HepG2 (cell line): ENCODE results near the gene MTREX. TPM values are rescaled to one million over a fixed set of nuclear protein-coding genes. Genes with fewer than 3 reads are reported as not detected.

ENCODE experiments used
- AKNA ChIP-seq: sonication (generic); formaldehyde crosslinking; IDR thresholded peaks from 2 replicates; pipeline ENCODE4 v1.4.0; 2020; ENCODE audit warnings: missing genetic modification reagents, borderline replicate concordance
- BHLHE40 ChIP-seq: IDR thresholded peaks from 2 replicates; pipeline ENCODE4 v1.6.1; 2011; ENCODE audit warnings: low read length, improper control_type of control experiment
- DNMT3B ChIP-seq: conservative IDR thresholded peaks from 2 replicates; pipeline ENCODE4 v1.6.1; 2016; ENCODE audit warnings: missing biosample characterization, control low read depth
- EEA1 ChIP-seq: sonication (generic); formaldehyde crosslinking; IDR thresholded peaks from 2 replicates; pipeline ENCODE4 v1.5.1; 2020; ENCODE audit warnings: mild to moderate bottlenecking, missing genetic modification reagents, borderline replicate concordance
- ETV5 ChIP-seq: IDR thresholded peaks from 2 replicates; pipeline ENCODE4 v1.6.1; 2018; ENCODE audit warnings: missing biosample characterization, missing genetic modification reagents, inconsistent platforms, borderline replicate concordance
- GABPA ChIP-seq, 2 experiments: IDR thresholded peaks; 2 replicates each; pipeline ENCODE4 v1.6.1; 2011 to 2016; ENCODE audit warnings: low read depth in 2 of 2, low read length in 1 of 2, missing biosample characterization in 1 of 2, missing genetic modification characterization in 1 of 2
- GTF2F1 ChIP-seq: fragments of 150-350 bp; IDR thresholded peaks from 2 replicates; pipeline ENCODE4 v1.6.1; 2014; ENCODE audit warnings: low read length
- HMGXB4 ChIP-seq, 2 experiments: sonication (generic) in 1 of 2; formaldehyde crosslinking in 1 of 2; IDR thresholded peaks; 2 replicates each; pipeline versions ENCODE4 v1.4.0 to v1.6.1; 2018 to 2020; ENCODE audit warnings: missing genetic modification reagents in 2 of 2, borderline replicate concordance in 1 of 2, low read depth in 1 of 2, mild to moderate bottlenecking in 1 of 2, missing biosample characterization in 1 of 2
- JUN ChIP-seq: sonication (generic); formaldehyde crosslinking; IDR thresholded peaks from 2 replicates; pipeline ENCODE4 v1.4.0; 2020; ENCODE audit warnings: mild to moderate bottlenecking, missing genetic modification reagents
- KAT7 ChIP-seq: IDR thresholded peaks from 2 replicates; pipeline ENCODE4 v1.6.1; 2018; ENCODE audit warnings: borderline replicate concordance, missing compliant biosample characterization
- KMT2B ChIP-seq: IDR thresholded peaks from 2 replicates; pipeline ENCODE4 v1.6.1; 2016; ENCODE audit warnings: missing genetic modification reagents, missing compliant biosample characterization
- NCOR1 ChIP-seq: fragments of 200-600 bp; sonication (generic); IDR thresholded peaks from 2 replicates; pipeline ENCODE4 v1.7.0; 2017; ENCODE audit warnings: antibody characterized with exemption, low read length, borderline replicate concordance
- RAD21 ChIP-seq: fragments of 450-650 bp; formaldehyde crosslinking; IDR thresholded peaks from 2 replicates; pipeline ENCODE4 v1.5.0; 2020; ENCODE audit warnings: mild to moderate bottlenecking
- RBFOX2 ChIP-seq: fragments of 200-400 bp; formaldehyde crosslinking; IDR thresholded peaks from 2 replicates; pipeline ENCODE4 v1.6.1; 2017; ENCODE audit warnings: low read depth, mild to moderate bottlenecking, low read length
- RELA ChIP-seq: sonication (generic); formaldehyde crosslinking; IDR thresholded peaks from 2 replicates; pipeline ENCODE4 v1.4.0; 2020; ENCODE audit warnings: missing genetic modification reagents
- SMYD3 ChIP-seq: sonication (generic); formaldehyde crosslinking; IDR thresholded peaks from 2 replicates; pipeline ENCODE4 v1.8.1; 2023; ENCODE audit warnings: mild to moderate bottlenecking, missing genetic modification reagents
- TMF1 ChIP-seq: sonication (generic); formaldehyde crosslinking; IDR thresholded peaks from 2 replicates; pipeline ENCODE4 v1.8.1; 2022; ENCODE audit warnings: low read depth, missing genetic modification reagents
- U2AF1 ChIP-seq: fragments of 200-400 bp; formaldehyde crosslinking; optimal IDR thresholded peaks from 2 replicates; pipeline ENCODE3; 2017; ENCODE audit warnings: mild to moderate bottlenecking, low read depth, low read length
- YEATS4 ChIP-seq: sonication (generic); formaldehyde crosslinking; IDR thresholded peaks from 2 replicates; pipeline ENCODE4 v1.4.0; 2020; ENCODE audit warnings: missing genetic modification reagents, borderline replicate concordance
- ZNF282 ChIP-seq: fragments of 450-650 bp; IDR thresholded peaks from 2 replicates; pipeline ENCODE4 v1.6.1; 2018; ENCODE audit not compliant: partially characterized antibody
- ZNF335 ChIP-seq: sonication (generic); formaldehyde crosslinking; IDR thresholded peaks from 2 replicates; pipeline ENCODE4 v1.4.0; 2020; ENCODE audit warnings: missing genetic modification reagents
- ZNF747 ChIP-seq: sonication (generic); formaldehyde crosslinking; IDR thresholded peaks from 2 replicates; pipeline ENCODE4 v1.8.1; 2023; ENCODE audit warnings: missing genetic modification reagents, mild to moderate bottlenecking, borderline replicate concordance
- ZNF772 ChIP-seq: sonication (generic); formaldehyde crosslinking; IDR thresholded peaks from 2 replicates; pipeline ENCODE4 v1.5.0; 2020; ENCODE audit warnings: mild to moderate bottlenecking, missing genetic modification reagents
- polyA plus RNA-seq, 8 experiments: library from polyadenylated mRNA; depleted of rRNA in 3 of 8; stranded (reverse) in 7 of 8; unstranded in 1 of 8; fragments of >200 nt; fragmentation: Illumina TruSeq in 4 of 8; extraction: Trizol in 4 of 8; gene quantifications; 2 replicates each; pipeline versions ENCODE4 v1.2.1 to v1.2.3, GENCODE V29; 2011 to 2016; ENCODE audit warnings: low read depth in 4 of 8, missing spikeins in 1 of 8, mixed read lengths in 1 of 8; ENCODE audit not compliant: insufficient read depth in 1 of 8
- total RNA-seq, 5 experiments: library from RNA; depleted of rRNA; stranded (reverse); fragments of >200 nt; fragmentation: Illumina TruSeq; extraction: Trizol; gene quantifications; 2 replicates each; pipeline ENCODE4 v1.2.3, GENCODE V29; 2016; ENCODE audit warnings: low read depth in 1 of 5

The MTREX gene
- total and polyA plus RNA-seq, 2 of the 13 experiments (the other 11 are each of a cell fraction or from before 2014, with no cell fraction given) = 16.4 to 91.5 TPM

- TF ChIP-seq HMGXB4 (CRISPR knock-in tag; IDR thresholded peaks at IDR 0.05; ENCODE audit: borderline replicate concordance in 1 of 2, low read depth in 1 of 2) (peak; percentile 67 to 73; a peak in 3 of 4 replicates), JUN (CRISPR knock-in tag) (no peak; the same call in 1 of the 2 replicates), KMT2B (CRISPR knock-in tag) (peak; percentile 97), ZNF747 (CRISPR knock-in tag) (peak; percentile 50; the same call in 1 of the 2 replicates), ZNF772 (CRISPR knock-in tag) (no peak; the same call in 1 of the 2 replicates), TMF1 (CRISPR knock-in tag) (peak; percentile 51; the same call in 1 of the 2 replicates), RELA (CRISPR knock-in tag) (no peak), SMYD3 (CRISPR knock-in tag) (0 out of 2 replicates have a peak, but pooled peaks have one; percentile 19), RAD21 (CRISPR knock-in tag) (peak; percentile 17; the same call in 1 of the 2 replicates), BHLHE40 (no peak), EEA1 (CRISPR knock-in tag) (peak; percentile 66; the same call in 1 of the 2 replicates), AKNA (peak; percentile 57; the same call in 1 of the 2 replicates), GABPA (IDR thresholded peaks at IDR 0.05; ENCODE audit: low read depth, low read length) (no peak), GABPA (CRISPR knock-in tag; IDR thresholded peaks at IDR 0.05; ENCODE audit: low read depth) (peak; percentile 58), YEATS4 (peak; percentile 91), KAT7 (CRISPR knock-in tag) (peak; percentile 55; the same call in 1 of the 2 replicates), DNMT3B (CRISPR knock-in tag) (peak; percentile 65; the same call in 1 of the 2 replicates), ETV5 (CRISPR knock-in tag) (peak; percentile 44), ZNF335 (CRISPR knock-in tag) (peak; percentile 98), NCOR1 (no peak; the same call in 1 of the 2 replicates), U2AF1 (peak; percentile 7), ZNF282 (no peak), RBFOX2 (peak; percentile 86), GTF2F1 (0 out of 2 replicates have a peak, but pooled peaks have one; percentile 56)
Observed at GRCh38 chr5:55307383-55308253, at the start of gene MTREX, which contains the start of gene DHX29 (continued).
